ENCODE results near the gene JCHAIN. TPM values are rescaled to one million over a fixed set of nuclear protein-coding genes. Genes with fewer than 3 reads are reported as not detected.
A peak's percentile ranks its signal among the peaks of the same experiment; 100 is the strongest.

JCHAIN gene
- total RNA-seq, 3 donors from 2014 or later: 258 to 602 (median 347) TPM

GRCh38 chr4:70712150-70712549, 45.8 kb upstream of the JCHAIN start:
- no peak for ATAC-seq
- Histone ChIP-seq H3K4me3 (no peak overlapping the region), H3K36me3 (ENCODE audit: low read depth) (no peaks in the 10 kb centered on the region), H3K9me3 (no peaks in the 10 kb centered on the region), H3K4me1 (ENCODE audit: low read depth) (peaks cover 8% of the 10 kb centered on the region)
- no peak for DNase-seq
- intact Hi-C loops (cut with DNase I, micrococcal nuclease): no loop called here
- no peak for TF ChIP-seq CTCF (IDR thresholded peaks at IDR 0.05)

DNA sequence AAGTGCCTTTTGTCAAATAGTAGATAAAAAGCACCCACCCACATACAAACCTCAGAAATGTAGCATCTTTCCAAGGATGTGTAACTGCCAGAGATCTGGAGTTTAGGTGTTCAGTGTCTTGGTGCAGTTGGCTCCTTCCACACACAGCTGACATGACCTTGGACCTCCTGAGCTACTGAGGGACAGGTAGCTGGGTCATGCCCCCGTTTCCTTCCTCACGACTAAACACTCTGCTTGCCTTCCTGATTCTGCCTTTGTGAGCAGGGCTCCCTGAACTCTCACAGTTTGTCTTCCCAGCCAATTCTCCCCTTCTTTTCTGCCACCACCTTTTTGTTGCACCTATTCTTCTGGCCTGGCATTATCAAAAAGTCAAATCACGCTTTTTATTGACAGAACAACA, 45.3 kb upstream of the JCHAIN start:
- no peak for TF ChIP-seq CTCF (IDR thresholded peaks at IDR 0.05)
- no peak for DNase-seq
- intact Hi-C loops (cut with DNase I, micrococcal nuclease): no loop called here
- Histone ChIP-seq H3K9me3 (no peaks in the 10 kb centered on the region), H3K4me3 (no peak overlapping the region), H3K36me3 (ENCODE audit: low read depth) (no peaks in the 10 kb centered on the region), H3K4me1 (ENCODE audit: low read depth) (peaks cover 14% of the 10 kb centered on the region)
- no peak for ATAC-seq

DNA sequence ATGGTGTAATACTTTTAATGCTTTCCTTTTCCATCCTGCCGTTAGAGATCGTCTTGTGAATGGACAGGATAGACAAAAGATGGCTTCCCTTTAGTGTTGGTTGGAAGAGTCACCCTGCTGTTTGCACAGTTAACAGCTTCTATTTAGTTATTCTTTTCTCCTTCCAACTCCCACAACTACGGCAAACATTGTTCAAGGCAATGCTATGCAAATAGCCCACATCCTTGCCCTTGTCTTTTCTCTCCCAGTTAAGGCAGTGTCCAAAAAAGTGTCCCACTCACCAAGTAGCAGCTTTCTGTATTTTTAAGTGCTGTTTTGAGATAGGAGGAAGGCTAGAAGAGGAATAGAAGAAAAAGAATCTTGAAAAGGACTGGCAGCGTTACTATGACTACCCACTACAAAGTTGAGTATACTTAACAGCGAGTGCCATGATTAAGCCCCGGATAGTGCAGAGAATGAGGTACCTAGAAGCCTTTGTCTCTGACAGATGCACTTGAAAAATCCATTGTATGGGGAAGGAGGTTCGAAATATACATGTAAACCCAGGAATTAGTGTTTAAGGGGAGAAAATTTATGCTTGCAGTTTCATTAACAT, 43.4 kb upstream of the JCHAIN start:
- Histone ChIP-seq H3K4me3 (no peak overlapping the region), H3K9me3 (no peaks in the 10 kb centered on the region), H3K4me1 (ENCODE audit: low read depth) (peaks cover 20% of the 10 kb centered on the region), H3K36me3 (ENCODE audit: low read depth) (no peaks in the 10 kb centered on the region)
- intact Hi-C loops (cut with DNase I, micrococcal nuclease): no loop called here
- no peak for ATAC-seq
- DNase-seq: no peak
- TF ChIP-seq CTCF (IDR thresholded peaks at IDR 0.05): no peak

- DNase-seq: no peak
- Histone ChIP-seq H3K9me3 (no peaks in the 10 kb centered on the region), H3K36me3 (ENCODE audit: low read depth) (no peaks in the 10 kb centered on the region), H3K4me1 (ENCODE audit: low read depth) (peaks cover 31% of the 10 kb centered on the region), H3K4me3 (no peak overlapping the region)
- no peak for TF ChIP-seq CTCF (IDR thresholded peaks at IDR 0.05)
- intact Hi-C loops (cut with DNase I, micrococcal nuclease): no loop called here
- ATAC-seq: no peak
Measured at GRCh38 chr4:70706516-70706915, 40.2 kb upstream of the JCHAIN start.

DNA sequence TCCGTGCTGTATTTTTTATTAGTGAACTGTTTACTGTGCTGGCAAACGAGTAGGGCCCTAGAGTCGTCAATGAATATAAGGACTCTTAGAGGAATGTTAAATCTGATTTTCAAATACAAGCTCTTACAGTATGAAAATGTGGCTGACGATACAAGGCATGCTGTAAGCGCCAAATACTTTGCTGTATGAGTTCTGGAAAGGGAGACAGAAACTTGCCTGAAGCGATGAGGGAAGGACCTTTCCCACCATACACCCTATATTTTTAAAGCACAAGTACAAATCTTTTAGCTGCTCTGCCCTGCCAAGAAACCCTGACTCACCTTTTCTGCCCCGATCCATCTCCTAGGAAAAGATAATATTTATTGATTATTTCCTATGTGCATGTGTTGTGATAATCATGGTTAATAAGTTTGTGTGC, 39.7 kb upstream of the JCHAIN start:
- no peak for TF ChIP-seq CTCF (IDR thresholded peaks at IDR 0.05)
- peak overlapping the region; percentile 88 for H3K4me3 ChIP-seq
- intact Hi-C loops (cut with DNase I, micrococcal nuclease): no loop called here
- peaks cover 31% of the 10 kb centered on the region for H3K4me1 ChIP-seq (ENCODE audit: low read depth)
- DNase-seq (no peak), ATAC-seq (no peak)
- no peaks in the 10 kb centered on the region for H3K36me3 ChIP-seq (ENCODE audit: low read depth)
- no peaks in the 10 kb centered on the region for H3K9me3 ChIP-seq
